IPS-NIHi11 (cell line): Measurements from ENCODE around the gene PIK3R1.
A peak's percentile ranks its signal among the peaks of the same experiment; 100 is the strongest.
"Not testable (repeated sequence)": the region's sequence is repeated elsewhere in the genome, so short reads cannot be mapped to it uniquely, and the experiment has no call there.

ENCODE experiments used
- DNase-seq: peaks from one replicate; pipeline ENCODE4 v3.0.0; 2012; ENCODE audit warnings: mixed read lengths, low spot score

The PIK3R1 gene

DNA sequence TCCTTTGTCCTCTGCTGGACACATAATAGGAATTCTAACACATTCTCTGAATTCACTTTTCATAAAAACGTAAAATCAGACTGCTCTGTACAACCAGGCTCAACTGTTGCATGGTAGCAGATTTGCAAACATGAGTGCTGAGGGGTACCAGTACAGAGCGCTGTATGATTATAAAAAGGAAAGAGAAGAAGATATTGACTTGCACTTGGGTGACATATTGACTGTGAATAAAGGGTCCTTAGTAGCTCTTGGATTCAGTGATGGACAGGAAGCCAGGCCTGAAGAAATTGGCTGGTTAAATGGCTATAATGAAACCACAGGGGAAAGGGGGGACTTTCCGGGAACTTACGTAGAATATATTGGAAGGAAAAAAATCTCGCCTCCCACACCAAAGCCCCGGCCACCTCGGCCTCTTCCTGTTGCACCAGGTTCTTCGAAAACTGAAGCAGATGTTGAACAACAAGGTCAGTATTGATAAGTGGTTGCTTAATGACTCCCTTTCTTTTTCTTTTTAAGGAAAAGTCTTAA is 11.1 kb downstream of the PIK3R1 start:
- no peak for DNase-seq

DNA sequence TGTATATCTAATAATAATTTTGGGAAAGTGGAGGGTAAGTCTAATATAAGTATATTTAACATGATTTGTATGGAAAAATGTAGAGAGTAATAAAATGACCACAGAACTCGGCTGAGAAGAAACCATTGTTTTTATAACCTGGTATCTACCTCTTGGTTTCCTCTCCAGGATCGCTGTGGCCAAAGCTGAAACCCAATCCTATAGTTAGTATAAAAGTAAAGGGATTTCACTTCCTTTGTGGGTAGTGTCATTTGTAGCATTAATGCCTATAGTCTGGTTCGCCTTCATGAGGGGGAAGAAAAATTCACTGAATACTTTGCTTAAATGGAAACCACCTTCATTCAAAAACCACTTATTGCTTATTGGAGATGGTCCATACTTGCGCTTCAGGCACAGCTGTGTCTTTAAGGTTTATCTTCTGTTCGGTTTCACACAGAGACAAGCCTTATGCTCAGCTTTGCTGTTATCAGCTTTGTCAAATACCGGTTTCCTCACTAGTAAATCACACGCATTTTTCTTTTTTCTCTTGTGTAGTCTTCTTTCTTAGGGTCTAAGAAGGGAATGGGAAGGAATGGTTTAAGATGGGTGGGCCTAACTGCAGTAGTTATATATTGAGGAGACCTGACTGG is 12.1 kb downstream of the PIK3R1 start:
- DNase-seq: no peak

DNA sequence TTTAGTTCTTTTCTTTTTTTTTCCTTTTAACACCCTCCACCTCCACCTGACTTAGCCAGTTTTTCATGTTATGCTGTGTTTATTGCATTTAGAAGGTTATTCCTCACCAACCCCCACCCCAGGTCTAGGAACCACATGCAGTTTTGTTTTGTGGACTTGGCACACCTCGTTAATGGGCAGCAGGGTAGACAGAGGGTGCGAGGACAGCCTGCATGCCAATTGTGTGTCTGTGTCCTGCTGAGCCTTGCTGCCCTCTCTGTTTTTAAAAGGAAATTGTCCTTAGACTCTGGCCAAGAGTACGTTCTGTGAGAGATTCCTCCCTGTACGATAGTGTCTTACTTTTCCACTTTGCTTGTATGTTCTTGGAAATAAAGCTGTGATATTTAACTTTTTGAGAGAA is 13.9 kb downstream of the PIK3R1 start:
- no peak for DNase-seq

DNA sequence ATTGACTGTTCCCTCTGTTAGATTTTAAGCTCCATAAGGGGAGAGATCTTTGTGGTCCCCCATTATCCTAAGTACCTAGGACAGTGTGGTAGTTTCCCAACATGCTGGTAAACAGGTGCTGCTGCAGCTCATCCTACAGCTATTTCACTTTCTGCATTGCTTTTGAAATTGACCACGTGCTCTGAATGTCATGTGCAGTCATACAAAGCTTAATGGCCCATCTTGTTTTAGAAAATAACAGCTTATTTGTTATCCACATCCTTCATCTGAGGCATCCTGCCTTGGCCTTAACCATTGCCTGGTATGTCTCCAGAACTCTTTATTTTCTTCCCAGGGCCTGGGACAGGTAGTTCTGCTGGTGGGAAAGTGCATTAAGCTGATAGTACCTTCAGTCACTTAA is 14.7 kb downstream of the PIK3R1 start:
- DNase-seq: no peak

DNA sequence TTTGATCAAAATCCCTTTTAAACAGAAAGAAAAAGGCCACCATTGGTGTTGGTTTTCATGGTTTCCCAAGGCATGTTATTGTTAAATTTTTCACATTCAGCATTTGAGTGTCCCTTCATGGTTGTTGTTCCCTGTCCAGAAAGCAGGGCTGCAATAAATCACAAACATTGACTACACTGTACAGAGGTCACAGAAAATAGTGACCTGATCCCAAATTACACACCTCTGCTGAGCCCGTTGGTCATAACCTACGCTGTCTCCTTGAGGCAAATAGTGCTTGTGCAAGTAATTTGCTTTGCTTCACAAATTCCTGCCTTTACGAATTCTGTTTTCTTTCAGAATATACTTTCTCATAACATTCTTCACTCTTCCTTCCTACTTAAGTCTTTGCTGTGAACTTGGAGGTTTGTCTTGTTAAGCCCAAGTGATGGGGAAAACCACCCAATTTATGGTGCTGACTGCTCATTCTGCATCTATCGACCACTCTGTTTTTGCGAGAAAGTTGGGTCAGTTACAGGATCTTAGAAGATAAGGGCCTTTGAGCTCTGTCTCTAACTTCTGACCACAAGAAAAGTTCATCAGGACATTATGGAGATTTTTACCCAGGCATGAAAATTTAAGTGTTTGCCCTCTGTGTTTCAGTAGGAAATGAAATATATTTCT is 16.0 kb downstream of the PIK3R1 start:
- DNase-seq: no peak

DNA sequence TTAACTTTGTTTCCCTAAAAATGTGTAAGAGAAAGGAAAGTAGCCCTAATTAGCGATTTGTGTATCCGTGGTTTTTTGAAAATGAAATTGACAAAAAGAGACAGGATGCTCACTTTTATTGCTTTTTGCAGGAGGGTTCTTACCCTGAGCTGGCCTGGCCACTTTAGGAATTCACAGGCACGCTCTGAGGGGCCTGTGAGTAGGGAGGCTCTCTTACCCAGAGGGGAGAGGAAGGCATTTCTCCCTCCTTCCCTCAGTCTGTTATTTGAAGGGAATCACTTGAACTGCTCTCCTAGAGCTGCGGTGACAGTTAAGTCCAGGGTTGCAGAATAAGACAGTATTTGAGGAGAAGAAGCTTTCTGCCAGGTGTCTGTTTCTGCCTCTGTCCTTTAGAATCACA is 16.7 kb downstream of the PIK3R1 start:
- DNase-seq: no peak

DNA sequence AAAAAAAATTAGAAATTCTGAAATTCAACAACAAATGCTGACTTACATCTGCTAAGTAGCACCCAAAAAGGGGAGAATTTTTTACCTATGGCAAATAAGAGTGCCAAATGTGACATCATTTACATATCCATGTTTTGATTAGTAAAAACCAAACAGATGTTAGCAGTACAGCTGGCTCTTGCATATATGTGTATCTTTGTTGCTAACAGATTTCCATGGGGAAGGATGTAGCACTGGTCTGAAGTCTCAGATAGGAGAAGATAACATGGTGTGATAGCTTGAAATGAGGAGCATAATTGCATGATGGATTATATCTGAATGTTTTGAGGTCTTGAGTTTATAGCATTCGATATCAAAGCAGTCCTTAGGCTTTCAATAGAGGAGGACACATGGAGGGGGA is 17.5 kb downstream of the PIK3R1 start:
- DNase-seq: no peak

DNA sequence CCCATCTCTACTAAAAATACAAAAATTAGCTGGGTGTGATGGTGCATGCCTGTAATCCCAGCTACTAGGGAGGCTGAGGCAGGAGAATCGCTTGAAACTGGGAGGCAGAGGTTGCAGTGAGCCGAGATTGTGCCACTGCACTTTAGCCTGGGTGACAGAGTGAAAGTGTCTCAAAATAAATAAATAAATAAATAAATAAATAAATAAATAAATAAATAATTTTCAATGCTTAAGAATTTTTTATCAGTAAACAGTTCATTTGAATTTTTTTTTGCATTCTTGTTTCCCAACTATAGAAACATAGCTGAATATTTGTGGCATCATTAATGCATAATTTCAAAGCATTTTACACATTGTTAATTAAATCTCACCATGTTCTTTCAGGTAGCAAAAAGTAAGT is 19.7 kb downstream of the PIK3R1 start:
- DNase-seq: not testable (repeated sequence)

DNA sequence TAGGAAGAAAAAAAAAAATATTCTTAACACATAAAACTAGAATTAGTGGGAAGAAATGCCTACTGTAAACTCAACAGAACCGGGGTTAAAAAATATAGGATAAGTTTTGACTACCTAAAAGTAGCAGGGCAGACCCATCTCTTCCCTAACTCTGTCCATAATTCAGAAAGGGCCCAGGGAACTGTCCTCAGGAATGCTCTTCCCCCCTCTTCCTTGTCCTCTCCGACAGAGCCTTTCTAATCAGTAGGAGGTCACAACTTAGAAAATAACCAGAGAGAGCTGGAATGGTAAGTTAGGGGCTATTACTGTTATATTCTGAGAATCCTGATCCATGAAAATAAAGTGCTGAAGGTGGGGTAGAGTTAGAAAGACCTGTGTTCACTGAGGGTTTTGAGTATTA is 22.2 kb downstream of the PIK3R1 start:
- no peak for DNase-seq

DNA sequence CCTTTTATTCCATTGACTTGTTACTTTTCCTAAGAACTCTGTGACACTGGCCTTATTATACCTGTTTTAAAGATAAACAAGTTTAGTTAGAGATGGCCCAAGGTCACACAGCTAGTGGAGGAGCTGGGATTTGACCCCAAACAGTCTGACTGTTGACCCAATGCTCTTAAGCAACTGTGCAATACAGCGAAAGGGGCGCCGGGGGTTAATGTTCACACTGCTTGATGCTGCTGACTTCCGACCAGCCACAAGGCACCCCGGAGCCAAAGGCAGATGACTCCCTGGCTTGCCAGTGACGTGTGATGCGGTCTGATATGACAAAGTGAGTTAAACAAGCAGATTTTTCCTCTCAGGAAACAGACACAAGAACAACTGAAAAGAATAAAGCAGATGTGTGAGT is 23.9 kb downstream of the PIK3R1 start:
- no peak for DNase-seq

DNA sequence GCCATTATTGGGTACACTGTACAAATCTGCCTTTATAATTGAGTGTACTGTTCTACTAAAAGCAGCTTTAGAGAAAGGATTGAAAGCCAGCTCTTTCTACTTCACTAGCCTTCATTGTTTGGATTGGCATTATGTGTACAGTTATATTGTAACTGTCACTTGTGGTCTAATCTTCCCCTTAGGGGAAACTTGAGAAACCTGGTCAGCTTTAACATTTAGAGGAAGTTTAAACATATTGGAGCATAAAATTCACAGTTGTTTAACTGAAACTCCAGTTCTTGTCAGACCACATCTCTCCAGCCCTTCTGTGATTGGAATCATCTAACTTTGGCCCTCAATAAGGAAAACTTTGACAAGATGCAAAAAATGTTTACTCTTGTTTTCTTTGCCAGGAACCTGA is 24.6 kb downstream of the PIK3R1 start:
- DNase-seq: no peak

DNA sequence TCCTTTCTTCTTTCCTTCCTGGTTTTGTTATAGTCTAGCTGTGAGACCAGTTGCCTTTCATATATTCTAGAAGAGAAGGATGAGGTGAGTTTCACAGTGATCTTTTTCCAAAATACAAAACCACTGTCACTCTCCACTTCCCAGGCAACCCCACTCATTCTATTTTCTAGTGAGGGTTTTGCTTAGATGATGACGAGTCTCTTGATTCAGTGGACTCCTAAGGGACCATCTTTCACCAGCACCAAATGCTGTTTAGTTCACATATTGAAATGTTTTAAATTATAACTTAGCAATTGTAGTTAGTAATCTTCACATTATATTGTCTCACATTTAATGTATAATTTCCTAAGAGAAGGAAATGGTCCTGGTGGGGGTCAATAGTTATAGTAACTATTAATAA is 25.2 kb downstream of the PIK3R1 start:
- no peak for DNase-seq

DNA sequence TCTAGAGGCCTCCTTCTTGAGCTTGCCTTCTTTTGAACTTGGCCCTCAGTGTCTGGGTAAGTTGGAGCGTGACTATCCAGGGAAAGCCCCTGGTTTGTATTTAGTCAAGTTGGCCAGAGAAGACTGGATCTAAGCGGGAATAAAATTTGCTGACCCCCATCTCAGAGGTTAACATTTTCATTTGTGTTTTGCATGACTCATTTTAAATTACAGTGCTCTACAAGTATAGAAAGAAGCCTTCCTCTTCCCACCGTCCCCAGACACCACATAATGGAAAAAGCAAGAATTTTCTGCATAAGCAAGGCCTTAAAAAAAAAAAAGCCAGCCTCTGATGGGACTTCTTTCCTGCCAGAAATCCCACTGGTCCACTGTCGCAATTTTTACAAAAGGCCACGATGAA is 27.2 kb downstream of the PIK3R1 start:
- DNase-seq: no peak

DNA sequence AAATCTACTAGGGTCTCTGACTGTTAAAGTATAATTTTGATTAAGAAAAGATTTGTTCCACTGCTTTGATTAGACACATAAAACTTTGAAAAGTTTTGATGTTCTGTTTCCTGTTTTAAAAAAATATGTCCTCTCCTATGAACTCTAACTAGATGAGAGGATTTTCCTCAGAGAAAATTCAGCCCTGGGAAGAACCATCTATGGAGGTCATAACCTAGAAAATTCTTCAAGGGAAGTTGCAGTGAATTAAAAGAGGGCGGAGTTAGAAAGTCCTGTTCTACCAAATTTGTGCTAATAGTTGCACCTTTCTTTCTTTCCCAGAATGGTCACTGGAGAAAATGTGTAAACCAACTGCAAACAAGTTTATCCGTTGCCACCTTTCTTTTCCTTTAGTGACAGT is 27.7 kb downstream of the PIK3R1 start:
- no peak for DNase-seq

DNA sequence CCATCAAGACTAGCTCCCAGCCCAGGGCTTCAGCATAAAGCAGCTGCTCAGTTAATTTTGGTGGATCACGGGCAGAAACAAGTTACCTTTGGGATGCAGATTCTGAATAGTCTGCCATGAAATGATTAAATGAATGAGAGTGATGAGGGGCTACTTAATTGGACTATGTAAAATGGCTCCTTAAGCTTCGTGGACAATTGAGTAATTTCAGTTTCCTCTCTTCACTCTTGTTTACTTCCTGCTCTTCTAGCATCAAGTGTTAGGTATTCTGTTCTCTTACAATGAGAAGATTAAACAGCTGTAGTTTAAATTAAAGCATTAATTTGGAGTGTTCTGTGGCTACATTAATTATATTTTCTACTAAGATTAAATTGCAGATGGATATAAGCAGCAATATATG is 28.1 kb downstream of the PIK3R1 start:
- DNase-seq: no peak

DNA sequence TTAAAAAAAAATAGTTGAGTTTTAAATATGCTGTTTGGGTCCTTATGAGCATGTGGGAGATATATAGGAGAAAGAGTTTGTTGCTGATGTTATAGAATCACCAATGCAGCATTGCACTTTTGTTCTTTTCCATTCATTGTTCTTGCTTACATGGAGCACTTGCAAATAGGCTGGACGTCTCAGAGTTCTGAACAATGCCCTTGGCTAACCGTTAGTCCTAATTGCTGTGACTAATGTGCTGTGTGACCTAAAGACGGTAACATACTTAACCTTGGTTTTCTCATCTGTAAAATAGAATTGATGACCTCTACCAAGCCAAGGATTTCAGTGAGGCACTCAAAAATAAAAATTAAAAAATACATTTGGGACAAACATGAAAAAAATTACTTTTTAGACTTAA is 29.8 kb downstream of the PIK3R1 start:
- no peak for DNase-seq

DNA sequence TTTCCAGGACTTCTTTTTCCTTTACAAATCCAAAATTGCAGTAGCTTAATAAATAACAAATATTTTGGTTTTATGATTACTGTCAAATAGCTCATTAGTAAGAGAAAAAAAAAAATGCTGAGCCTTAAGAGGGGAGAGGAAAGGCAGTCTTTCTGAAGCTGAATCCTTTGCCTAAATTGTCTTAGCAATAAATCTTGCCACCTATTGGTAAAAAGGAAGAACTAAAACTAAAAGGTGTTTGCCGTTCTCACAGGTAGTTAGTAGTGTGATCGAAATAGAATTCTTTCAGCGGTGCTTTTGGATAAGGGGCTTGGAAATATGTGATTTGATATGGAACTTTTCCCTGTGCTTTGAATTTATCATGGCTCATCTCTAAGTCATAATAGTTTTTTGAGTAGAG is 31.2 kb downstream of the PIK3R1 start:
- DNase-seq: peak; percentile 23

DNA sequence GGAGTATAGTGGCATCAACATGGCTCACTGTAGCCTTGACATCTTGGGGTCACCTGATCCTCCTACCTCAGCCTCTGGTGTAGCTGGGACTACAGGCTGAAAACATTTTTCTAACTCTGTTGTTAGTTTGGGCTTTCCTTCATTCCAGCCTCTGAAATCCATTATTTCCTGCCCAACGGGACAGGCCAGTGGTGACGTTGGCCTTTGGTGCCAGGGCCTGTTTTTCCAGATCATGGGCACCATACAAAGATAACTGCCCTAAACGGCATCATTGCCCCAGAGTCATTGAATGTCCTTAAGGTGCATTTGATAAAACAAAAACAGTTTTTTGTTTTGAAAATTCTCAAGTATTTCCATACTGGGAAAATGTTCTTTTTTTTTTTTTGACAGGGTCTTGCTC is 32.1 kb downstream of the PIK3R1 start:
- no peak for DNase-seq

DNA sequence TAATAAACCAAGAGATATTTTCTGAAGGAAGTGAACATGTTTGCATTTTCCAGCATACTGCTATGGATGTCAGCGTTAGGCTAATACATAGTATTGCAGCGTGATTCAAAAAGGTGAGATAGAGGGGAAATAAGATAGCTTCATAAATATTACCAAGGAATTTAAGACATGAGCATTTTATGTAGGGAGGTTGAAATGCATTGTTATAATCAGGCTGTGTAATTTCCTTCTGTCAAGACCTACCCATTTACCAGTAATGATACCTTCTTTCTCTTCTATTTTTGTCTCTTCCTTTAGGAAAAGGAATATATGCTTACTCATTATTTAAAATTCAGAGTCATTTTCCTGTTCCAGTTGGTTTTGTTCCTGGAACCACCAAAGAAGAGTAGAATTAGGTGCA is 33.3 kb downstream of the PIK3R1 start:
- no peak for DNase-seq

DNA sequence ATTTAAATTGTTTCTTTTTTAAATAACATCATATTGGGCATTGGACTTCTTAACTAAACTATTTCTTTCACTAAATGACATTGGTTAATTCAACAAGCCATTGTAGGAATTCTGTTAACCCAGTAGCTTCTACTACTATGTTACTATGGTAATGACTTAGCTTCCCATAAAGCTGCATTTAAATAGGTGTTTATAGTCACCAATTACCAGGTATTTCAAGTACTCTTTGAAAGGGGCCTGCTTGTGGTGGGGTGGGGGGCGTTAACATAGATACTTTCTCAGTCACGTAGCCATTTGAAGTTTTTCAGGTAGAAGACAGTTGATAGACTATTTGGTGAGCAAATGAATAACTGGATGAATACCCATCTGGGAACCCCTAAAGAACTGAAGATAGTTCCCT is 34.0 kb downstream of the PIK3R1 start:
- no peak for DNase-seq

DNA sequence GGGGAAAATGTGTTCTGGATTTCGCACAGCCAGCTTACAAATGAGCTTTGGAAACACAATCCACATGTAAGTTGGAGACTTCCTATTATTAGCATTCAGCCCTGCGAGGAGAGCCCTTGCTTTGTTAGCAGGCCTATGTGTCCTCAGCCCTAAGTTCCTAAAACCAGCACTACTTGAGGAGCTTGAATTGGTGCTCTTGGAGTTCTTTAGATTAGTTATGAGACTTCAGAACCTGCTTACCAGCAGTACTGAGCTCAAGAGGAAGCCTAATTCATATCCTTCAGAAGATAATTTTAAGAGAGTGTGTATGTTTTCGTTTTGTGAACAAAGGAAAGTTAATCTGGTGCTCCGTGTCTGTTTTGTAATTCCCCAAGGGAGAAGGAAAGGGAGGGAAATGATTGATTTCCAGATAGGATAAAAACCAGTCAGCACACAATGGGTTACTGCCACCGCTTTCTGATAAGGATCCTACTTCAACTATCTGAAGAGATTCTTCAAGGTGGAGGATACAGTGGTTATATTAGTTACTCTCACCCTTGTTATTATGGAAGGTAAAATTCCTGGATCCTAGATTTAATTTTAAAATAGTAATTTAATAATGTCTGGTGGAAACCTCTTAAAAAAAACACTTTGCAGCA is 35.2 kb downstream of the PIK3R1 start:
- DNase-seq: no peak

DNA sequence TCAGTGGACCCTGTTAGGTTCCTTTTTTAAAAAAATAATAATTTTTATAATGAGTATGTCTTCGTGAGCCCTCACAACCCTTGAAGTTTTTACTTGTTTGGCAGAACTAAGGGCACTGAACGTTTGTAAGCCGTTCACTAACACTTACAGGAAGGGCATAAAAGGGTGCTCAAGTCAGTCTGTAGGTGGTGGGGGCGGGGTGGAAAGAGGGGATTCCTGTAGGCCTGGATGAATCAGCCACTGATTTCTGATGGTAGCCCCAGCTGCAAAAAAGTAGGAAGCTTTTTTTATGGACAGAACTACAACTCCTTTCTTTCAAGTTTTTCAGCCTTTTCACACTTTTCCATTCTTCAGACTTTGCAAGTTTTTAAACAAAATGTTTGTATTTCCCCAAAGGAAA is 35.8 kb downstream of the PIK3R1 start:
- DNase-seq: peak; percentile 23

DNA sequence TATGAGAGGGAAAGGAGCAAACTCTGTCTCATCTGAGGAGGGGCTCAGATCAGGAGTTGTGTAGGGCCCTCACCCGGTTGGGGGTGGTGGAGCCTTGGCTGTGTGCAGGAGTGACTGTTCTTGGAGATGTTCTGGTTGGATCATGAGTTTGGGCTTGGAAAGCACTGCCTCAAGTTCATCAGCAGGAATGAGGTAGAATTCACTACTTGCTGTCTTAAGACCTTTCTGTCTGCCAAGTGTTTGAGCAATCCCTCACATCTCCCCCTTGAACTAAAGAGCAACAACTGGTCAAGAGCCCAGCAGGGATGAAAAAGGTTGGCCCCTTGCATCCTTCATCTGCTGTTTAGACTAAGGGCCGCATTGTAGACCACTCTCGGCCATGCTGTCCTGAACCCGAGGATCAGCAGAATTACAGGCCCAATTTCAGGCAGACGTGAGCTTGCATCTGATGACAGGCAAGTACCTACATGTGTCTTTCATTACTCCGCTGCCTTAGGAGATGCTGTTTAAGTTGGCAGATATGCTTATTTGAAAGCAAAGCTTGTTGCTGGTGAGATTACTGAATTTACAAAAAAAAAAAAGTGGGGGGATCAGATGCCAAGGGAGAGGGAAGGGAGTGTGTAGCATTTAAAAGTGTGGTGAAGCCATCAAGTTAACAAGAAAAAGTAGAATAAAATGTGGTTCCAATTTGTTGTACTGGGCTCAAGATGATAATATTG is 36.4 kb downstream of the PIK3R1 start:
- no peak for DNase-seq
